Left colon (tissue), 2 donors: ENCODE results near the gene PDLIM7. TPM values are rescaled to one million over a fixed set of nuclear protein-coding genes. Genes with fewer than 3 reads are reported as not detected.

Experiments used
- ATAC-seq: fragments of 200-7000 bp; cut with Tn5 transposase; one replicate; pipeline ENCODE4 v1.9.1; 2020; ENCODE audit warnings: mild to moderate bottlenecking, moderate library complexity
- DNase-seq, 2 donors: peaks; one replicate each; pipeline ENCODE4 v3.0.0-alpha.2; 2020
- intact Hi-C, 2 donors: fragments of 100-400 bp; cut with DNase I in 1 of 2; cut with micrococcal nuclease in 1 of 2; formaldehyde crosslinking; loops; one replicate each; pipeline versions ENCODE4 v1.11.2 to v1.14.0; 2022; cut with DNase I, micrococcal nuclease
- total RNA-seq, 2 donors: library from RNA; stranded (reverse); fragmentation: NEBNext Ultra II Directional; extraction: Animal tissue kit (Norgen Biotek cat#: 25700); gene quantifications; one replicate each; pipeline ENCODE4 v1.2.1, GENCODE V29; 2021
- donor health status: DM: no; HTN: no; CAD: no.
- donor health status: DM: yes; HTN: yes; CAD: no.

Gene PDLIM7
- total RNA-seq, 2 donors from 2014 or later = 12.1 to 56.5 TPM

GRCh38 chr5:177526191-177526590, 28.8 kb upstream of the PDLIM7 start:
- intact Hi-C loops = no loop called here
- ATAC-seq (no peak), DNase-seq (no peak)

- DNase-seq = no peak
- ATAC-seq = no peak
- intact Hi-C loops = no loop called here
Observed at GRCh38 chr5:177524941-177525655, 27.7 kb upstream of the PDLIM7 start.

- intact Hi-C loops = no loop called here
- no peak for ATAC-seq
- DNase-seq = no peak
Observed at GRCh38 chr5:177524539-177524900, 27.1 kb upstream of the PDLIM7 start.

- intact Hi-C loops = no loop called here
- DNase-seq (no peak), ATAC-seq (no peak)
Observed at GRCh38 chr5:177523711-177524538, 26.5 kb upstream of the PDLIM7 start.

GRCh38 chr5:177520916-177521513, 23.6 kb upstream of the PDLIM7 start:
- no peak for ATAC-seq
- intact Hi-C loops = no loop called here
- DNase-seq = no peak

- intact Hi-C loops = no loop called here
- DNase-seq (no peak), ATAC-seq (no peak)
Observed at GRCh38 chr5:177520271-177520670, 22.9 kb upstream of the PDLIM7 start.

- DNase-seq = no peak
Observed at GRCh38 chr5:177519463-177520235, 22.2 kb upstream of the PDLIM7 start.

GRCh38 chr5:177516601-177517568, 19.5 kb upstream of the PDLIM7 start, which contains the start of gene DDX41:
DDX41 (minus strand) TSS chr5:177516961; CDS start chr5:177516945, 16 bp downstream.
- peak; percentile 96 to 98 for DNase-seq
- intact Hi-C loops = no loop called here
- ATAC-seq = peak; percentile 89

More at GRCh38 chr5:177519463-177520235, 22.2 kb upstream of the PDLIM7 start:
- intact Hi-C loops = no loop called here
- ATAC-seq = no peak

- intact Hi-C loops = no loop called here
- DNase-seq (no peak), ATAC-seq (no peak)
Observed at GRCh38 chr5:177515580-177515979, 18.2 kb upstream of the PDLIM7 start.

GRCh38 chr5:177514541-177514940, 17.1 kb upstream of the PDLIM7 start:
- intact Hi-C loops = no loop called here
- no peak for ATAC-seq
- no peak for DNase-seq

- no peak for DNase-seq
- ATAC-seq = no peak
- intact Hi-C loops = no loop called here
Observed at GRCh38 chr5:177513500-177513899, 16.1 kb upstream of the PDLIM7 start.

GRCh38 chr5:177512736-177513380, 15.5 kb upstream of the PDLIM7 start:
- no peak for DNase-seq
- intact Hi-C loops = no loop called here
- no peak for ATAC-seq

GRCh38 chr5:177511796-177512675, 14.6 kb upstream of the PDLIM7 start:
- intact Hi-C loops = no loop called here
- no peak for ATAC-seq
- no peak for DNase-seq

- intact Hi-C loops = no loop called here
- no peak for DNase-seq
- ATAC-seq = no peak
Observed at GRCh38 chr5:177511181-177511580, 13.8 kb upstream of the PDLIM7 start.

- no peak for DNase-seq
- intact Hi-C loops = no loop called here
- ATAC-seq = no peak
Observed at GRCh38 chr5:177510567-177511053, 13.2 kb upstream of the PDLIM7 start.

GRCh38 chr5:177509991-177510566, 12.7 kb upstream of the PDLIM7 start:
- ATAC-seq = peak; percentile 4
- DNase-seq = no peak
- intact Hi-C loops = no loop called here
